Omental fat pad (tissue), 4 donors: ENCODE measurements around the gene DEGS1. TPM values are rescaled to one million over a fixed set of nuclear protein-coding genes. Genes with fewer than 3 reads are reported as not detected.

Experiments
- ATAC-seq: fragments of 150-250 bp; one replicate; pipeline ENCODE4 v1.9.1; 2016; ENCODE audit warnings: mild to moderate bottlenecking, moderate library complexity; ENCODE audit not compliant: low FRiP score
- DNase-seq: peaks from one replicate; pipeline ENCODE4 v3.0.0-alpha.2; 2019; ENCODE audit warnings: low spot score
- total RNA-seq, 4 donors: library from RNA; depleted of rRNA; stranded (reverse); fragments of >200 nt; gene quantifications; one replicate each; pipeline ENCODE4 v1.1.0, GENCODE V29; 2016
- TF ChIP-seq, protein P1 (sequence below), 3 donors: fragments of 450-650 bp; IDR thresholded peaks; one replicate each; pipeline ENCODE4 v1.5.1; 2016 to 2017; ENCODE audit warnings: antibody characterized with exemption in 3 of 3, mild to moderate bottlenecking in 3 of 3, moderate library complexity in 2 of 3

Gene DEGS1
- total RNA-seq, 4 donors from 2014 or later: 73.5 to 178 (median 120) TPM

DNA sequence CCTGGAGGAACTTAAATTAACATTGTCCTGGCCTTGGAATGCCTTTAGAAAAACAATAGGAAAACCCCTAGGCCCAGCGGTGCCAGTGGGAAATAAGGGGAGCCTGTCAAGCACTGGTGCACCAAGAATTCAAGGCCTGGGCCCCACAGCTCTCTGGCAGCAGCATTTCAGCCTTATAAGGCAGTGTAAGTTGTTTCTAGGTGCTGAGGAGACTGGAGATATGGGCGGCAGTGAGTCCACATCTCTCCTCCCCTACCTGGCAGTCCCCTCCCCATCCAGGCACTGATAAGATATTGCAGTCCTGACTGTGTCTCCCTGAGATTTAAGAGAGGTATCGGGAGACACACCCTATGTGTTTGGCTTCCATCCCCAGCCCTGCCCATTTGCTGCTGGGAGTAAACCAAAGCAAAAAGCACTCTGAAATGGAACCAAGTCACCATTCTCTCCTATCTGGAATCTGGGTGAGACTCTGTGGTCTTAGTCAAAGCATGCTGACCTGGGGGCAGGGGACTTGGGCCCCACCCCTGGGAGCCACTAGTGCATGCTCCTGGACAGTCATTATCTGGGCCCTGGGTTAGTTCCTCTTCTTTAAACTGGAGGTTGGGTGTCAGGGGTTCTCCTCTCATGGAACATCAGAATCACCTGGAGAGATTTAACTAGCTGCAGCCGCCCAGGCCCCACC, 30.5 kb downstream of the DEGS1 start:
- DNase-seq: no peak
- TF ChIP-seq, protein P1, sequence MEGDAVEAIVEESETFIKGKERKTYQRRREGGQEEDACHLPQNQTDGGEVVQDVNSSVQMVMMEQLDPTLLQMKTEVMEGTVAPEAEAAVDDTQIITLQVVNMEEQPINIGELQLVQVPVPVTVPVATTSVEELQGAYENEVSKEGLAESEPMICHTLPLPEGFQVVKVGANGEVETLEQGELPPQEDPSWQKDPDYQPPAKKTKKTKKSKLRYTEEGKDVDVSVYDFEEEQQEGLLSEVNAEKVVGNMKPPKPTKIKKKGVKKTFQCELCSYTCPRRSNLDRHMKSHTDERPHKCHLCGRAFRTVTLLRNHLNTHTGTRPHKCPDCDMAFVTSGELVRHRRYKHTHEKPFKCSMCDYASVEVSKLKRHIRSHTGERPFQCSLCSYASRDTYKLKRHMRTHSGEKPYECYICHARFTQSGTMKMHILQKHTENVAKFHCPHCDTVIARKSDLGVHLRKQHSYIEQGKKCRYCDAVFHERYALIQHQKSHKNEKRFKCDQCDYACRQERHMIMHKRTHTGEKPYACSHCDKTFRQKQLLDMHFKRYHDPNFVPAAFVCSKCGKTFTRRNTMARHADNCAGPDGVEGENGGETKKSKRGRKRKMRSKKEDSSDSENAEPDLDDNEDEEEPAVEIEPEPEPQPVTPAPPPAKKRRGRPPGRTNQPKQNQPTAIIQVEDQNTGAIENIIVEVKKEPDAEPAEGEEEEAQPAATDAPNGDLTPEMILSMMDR (IDR thresholded peaks at IDR 0.05): no peak
- ATAC-seq: peak; percentile 42

DNA sequence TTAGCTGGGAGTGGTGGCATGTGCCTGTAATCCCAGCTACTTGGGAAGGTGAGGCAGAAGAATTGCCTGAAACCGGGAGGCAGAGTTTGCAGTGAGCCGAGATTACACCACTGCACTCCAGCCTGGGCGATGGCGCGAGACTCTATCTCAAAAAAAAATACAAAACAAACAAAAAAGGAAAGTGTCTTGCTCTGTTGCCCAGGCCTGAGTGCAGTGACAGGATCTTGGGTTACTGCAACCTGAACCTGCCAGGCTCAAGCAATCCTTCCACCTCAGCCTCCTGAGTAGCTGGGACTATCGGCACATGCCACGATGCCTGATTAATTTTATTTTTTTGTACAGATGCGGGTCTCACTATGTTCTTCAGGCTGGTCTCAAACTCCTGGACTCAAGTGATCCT, 33.3 kb downstream of the DEGS1 start:
- TF ChIP-seq, protein P1 (IDR thresholded peaks at IDR 0.05): no peak
- ATAC-seq: no peak

DNA sequence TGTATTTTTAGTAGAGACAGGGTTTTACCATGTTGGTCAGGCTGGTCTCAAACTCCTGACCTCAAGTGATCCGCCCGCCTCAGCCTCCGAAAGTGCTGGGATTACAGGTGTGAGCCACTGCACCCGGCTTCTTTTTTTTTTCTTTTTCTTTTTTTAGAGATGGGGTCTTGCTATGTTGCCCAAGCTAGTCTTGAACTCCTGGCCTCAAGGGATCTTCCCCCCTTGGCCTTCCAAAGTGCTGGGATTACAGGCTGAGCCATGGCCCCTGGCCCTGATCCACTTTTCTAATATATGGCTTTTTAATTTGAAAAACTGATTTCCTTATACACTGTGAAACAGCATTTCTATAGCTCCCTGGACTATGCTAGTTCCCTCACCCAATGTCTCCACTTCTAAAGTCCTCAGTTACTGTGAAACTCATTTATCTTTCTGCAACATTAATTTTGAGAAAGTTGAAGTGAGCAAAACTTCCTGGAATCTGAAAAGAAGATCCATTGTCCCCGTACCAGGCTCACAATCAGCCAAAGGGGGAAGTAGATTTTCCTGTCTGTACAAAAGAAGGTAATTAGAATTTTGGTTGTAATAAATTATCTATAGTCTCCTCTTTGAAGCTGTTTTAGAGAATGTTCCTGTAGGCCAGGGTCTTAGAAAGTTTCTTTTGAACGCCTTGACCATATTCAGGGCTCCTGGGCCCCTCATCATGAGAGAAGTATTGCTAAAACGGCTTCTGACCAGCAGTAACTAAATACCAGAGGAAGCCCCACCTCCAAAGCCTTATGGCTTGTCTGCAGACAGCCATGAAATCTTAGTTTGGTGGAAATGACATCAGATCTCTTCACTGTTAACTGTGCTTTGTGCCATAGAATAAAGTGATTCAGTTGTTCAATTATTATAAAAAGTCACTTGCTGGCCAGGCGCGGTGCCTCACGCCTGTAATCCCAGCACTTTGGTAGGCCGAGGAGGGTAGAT, 34.9 kb downstream of the DEGS1 start:
- DNase-seq: no peak
- TF ChIP-seq, protein P1 (IDR thresholded peaks at IDR 0.05): no peak
- no peak for ATAC-seq

More for the DNA sequence above, 33.3 kb downstream of the DEGS1 start:
- no peak for DNase-seq

DNA sequence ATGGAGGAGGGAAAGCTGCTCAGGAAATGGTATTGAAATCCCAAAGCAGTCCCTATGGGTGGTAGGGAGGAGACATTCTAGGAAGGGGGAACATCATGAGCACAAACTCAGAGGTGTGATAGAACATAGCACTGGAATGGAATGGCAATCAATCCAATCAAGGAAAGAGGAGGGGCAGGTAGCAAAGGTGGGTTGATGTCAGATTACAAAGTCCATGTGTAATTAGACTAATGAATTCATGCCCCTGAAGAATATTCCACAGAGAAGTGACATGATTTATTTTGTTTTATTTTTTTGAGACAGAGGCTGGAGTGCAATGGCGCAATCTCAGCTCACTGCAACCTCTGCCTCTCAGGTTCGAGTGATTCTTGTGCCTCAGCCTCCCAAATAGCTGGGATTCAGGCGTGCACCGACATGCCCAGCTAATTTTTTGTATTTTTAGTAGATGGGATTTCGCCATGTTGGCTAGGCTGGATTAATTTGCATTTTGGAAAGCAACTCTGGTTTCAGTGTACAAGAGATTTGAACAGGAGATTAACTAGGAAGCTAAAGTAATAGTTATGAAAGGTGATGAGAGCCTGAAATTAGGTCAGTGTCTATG, 36.1 kb downstream of the DEGS1 start:
- TF ChIP-seq, protein P1 (IDR thresholded peaks at IDR 0.05): no peak
- DNase-seq: no peak
- ATAC-seq: no peak

DNA sequence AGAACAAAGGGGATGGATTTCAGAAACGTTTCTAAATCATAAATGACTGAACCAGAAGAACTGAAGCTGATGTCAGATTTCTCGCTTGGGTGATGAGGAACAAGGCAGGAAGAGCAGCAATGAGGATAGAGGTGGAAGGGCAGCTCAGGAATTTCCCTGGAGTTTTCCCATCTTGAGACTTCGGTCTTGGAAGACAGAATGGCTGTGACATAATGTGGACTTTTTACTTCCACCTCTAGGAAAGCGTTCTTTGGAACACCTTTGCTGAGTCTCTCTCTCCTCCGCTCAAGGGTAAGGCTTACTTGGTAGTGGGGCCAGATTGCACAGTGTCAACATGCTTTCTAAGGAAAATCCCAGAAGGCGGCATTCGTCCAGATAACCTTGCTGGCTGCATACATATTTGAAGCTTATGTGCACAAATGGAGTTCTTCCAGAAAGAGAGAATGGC, 36.6 kb downstream of the DEGS1 start:
- ATAC-seq (no peak), DNase-seq (no peak)
- TF ChIP-seq, protein P1 (IDR thresholded peaks at IDR 0.05): no peak

DNA sequence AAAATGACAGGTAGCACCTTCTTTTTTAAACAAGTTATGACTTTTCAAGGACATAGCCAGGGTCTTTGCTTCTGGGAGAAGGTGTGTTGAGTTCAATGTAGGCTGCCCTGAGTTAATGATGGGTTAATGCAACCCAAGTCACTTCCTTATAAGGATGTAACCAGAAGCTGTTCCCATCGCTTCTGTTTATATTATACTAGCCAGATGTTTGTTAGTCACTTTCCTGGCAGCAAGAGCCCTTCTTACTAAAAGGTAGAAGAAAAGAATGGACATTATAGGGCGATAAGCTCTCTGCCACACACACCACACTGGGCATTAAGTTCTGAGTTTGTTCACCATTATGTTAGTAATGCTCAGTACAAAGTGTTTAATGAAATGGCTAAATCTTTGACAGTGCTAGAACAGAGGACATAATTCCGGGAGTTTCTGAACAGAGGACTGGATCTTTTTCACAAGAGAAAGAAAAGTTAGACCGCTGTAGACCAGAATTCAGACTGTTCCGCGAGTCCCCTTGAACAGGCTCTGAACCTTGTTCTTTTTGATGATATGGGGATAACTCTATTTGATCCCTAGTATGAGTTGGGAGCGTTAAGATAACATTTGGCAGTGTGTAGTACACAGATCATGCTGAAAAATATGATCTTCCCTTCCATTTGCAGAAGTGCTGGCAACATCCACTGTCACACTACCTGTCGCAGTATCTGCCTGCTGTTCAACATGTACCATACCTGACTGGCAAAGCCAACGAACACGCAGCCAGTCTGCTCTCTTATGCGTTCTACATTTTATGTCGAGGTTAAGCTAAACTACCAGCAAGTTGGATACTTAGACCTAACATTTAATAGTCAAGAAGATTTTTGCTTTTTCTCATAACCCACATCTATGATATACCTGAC, 41.0 kb downstream of the DEGS1 start:
- no peak for DNase-seq
- ATAC-seq: no peak

More for the DNA sequence above, 41.0 kb downstream of the DEGS1 start:
- TF ChIP-seq, protein P1 (IDR thresholded peaks at IDR 0.05): no peak
